OCI-LY7 (cell line): ENCODE measurements around the gene FANCD2OS. TPM values are rescaled to one million over a fixed set of nuclear protein-coding genes. Genes with fewer than 3 reads are reported as not detected.
"Not testable (repeated sequence)": the region's sequence is repeated elsewhere in the genome, so short reads cannot be mapped to it uniquely, and the experiment has no call there.

Experiments
- BruUV-seq: library from RNA; stranded (reverse); fragments of 400-500 nt; replicated peaks from 2 replicates; lab custom pipeline; 2021; lab: Mats Ljungman, UMichigan
- CTCF ChIA-PET: fragments of 300-600 bp; sonication (Branson Sonifier 250); formaldehyde crosslinking; loops from one replicate; lab custom pipeline; 2022; ENCODE audit warnings: antibody characterized with exemption; ENCODE audit not compliant: unreplicated experiment; lab: Charles Lee
- POLR2A ChIA-PET: fragments of 300-600 bp; sonication (Branson Sonifier 250); formaldehyde crosslinking; loops from one replicate; lab custom pipeline; 2022; ENCODE audit warnings: antibody characterized with exemption; lab: Charles Lee
- DNase-seq: peaks from one replicate; pipeline ENCODE4 v3.0.0-alpha.2; 2015; ENCODE audit warnings: low spot score
- H2AFZ ChIP-seq: fragments of 200-600 bp; sonication (generic), shearing (Covaris generic); 2 replicates; pipeline ENCODE4 v1.6.1; 2014; ENCODE audit warnings: mild to moderate bottlenecking, antibody characterized with exemption, low read length, moderate library complexity
- H3K27ac ChIP-seq: fragments of 200-600 bp; sonication (generic); 2 replicates; pipeline ENCODE4 v1.5.1; 2014; ENCODE audit warnings: mixed run types, low read depth, mild to moderate bottlenecking, moderate library complexity, low read length, inconsistent platforms; ENCODE audit not compliant: poor library complexity, severe bottlenecking
- H3K36me3 ChIP-seq: fragments of 200-600 bp; sonication (generic); 2 replicates; pipeline ENCODE4 v1.6.1; 2014; ENCODE audit warnings: mild to moderate bottlenecking, antibody characterized with exemption, low read length, moderate library complexity, mixed read lengths; ENCODE audit not compliant: insufficient read depth
- H3K4me1 ChIP-seq: fragments of 200-600 bp; sonication (generic); 2 replicates; pipeline ENCODE4 v1.5.1; 2014; ENCODE audit warnings: mild to moderate bottlenecking, low read length; ENCODE audit not compliant: insufficient read depth, poor library complexity, severe bottlenecking
- H3K4me2 ChIP-seq: fragments of 200-600 bp; sonication (generic); 2 replicates; pipeline ENCODE4 v1.6.1; 2014; ENCODE audit warnings: mild to moderate bottlenecking, low read length
- H3K4me3 ChIP-seq: fragments of 200-600 bp; sonication (generic); 2 replicates; pipeline ENCODE4 v1.5.1; 2014; ENCODE audit warnings: mild to moderate bottlenecking, low read depth, low read length; ENCODE audit not compliant: poor library complexity, severe bottlenecking
- H3K79me2 ChIP-seq: fragments of 200-600 bp; sonication (generic); 2 replicates; pipeline ENCODE4 v1.6.1; 2016; ENCODE audit warnings: low read depth, mild to moderate bottlenecking, low read length, moderate library complexity, mixed read lengths; ENCODE audit not compliant: insufficient read depth
- H3K9me2 ChIP-seq: fragments of 200-600 bp; sonication (generic); 2 replicates; pipeline ENCODE4 v1.6.1; 2016; ENCODE audit warnings: mild to moderate bottlenecking, low read length, mixed read lengths; ENCODE audit not compliant: insufficient read depth
- H3K9me3 ChIP-seq: fragments of 200-600 bp; sonication (generic); 2 replicates; pipeline ENCODE4 v1.6.1; 2014; ENCODE audit warnings: mild to moderate bottlenecking, mixed run types, low read length, mixed read lengths
- H4K20me1 ChIP-seq: fragments of 200-600 bp; sonication (generic); 2 replicates; pipeline ENCODE4 v1.6.1; 2014; ENCODE audit warnings: mild to moderate bottlenecking, antibody characterized with exemption, low read length, moderate library complexity, mixed read lengths; ENCODE audit not compliant: insufficient read depth
- EZH2phosphoT487 ChIP-seq: fragments of 200-600 bp; sonication (generic); IDR thresholded peaks from 2 replicates; pipeline ENCODE4 v1.6.1; 2018; ENCODE audit warnings: low read depth, borderline replicate concordance, mild to moderate bottlenecking, mixed run types, antibody characterized with exemption, low read length, moderate library complexity, mixed read lengths
- intact Hi-C: fragments of 100-400 bp; cut with micrococcal nuclease; formaldehyde crosslinking; loops from one replicate; pipeline ENCODE4 v1.10.0; 2022; ENCODE audit not compliant: unreplicated experiment
- total RNA-seq, 2 experiments: library from RNA; depleted of rRNA in 1 of 2; stranded (reverse); fragments of >200 nt in 1 of 2; shearing (Covaris generic) in 1 of 2; gene quantifications; 2 replicates each; pipeline ENCODE4 v1.2.3, GENCODE V29; 2014 to 2022
- TF ChIP-seq, protein P1 (sequence below): fragments of 200-600 bp; sonication (generic); conservative IDR thresholded peaks from 2 replicates; pipeline ENCODE4 v1.5.1; 2014; ENCODE audit warnings: mild to moderate bottlenecking, antibody characterized with exemption, low read length, moderate library complexity, mixed read lengths

The FANCD2OS gene
- total RNA-seq, 2 experiments from 2014 or later = not detected

DNA sequence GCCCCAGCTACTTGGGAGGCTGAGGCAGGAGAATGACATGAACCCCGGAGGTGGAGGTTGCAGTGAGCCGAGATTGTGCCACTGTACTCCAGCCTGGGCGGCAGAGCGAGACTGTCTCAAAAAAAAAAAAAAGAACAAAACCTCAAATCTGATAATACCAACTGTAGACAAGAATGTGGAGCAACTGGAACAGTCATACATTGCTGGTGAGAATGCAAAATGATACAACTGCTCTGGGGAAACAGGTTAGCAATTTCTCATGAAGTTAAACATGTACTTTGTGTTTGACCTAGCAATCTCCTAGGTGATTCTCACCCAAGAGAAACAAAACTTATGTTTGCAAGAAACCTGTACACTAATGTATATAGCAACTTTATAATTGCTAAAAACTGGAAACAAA is 29.1 kb upstream of the FANCD2OS start:
- H3K79me2 ChIP-seq = peaks cover 3% of the 10 kb centered on the region; the same call in 1 of the 2 replicates
- CTCF ChIA-PET = no interaction called here
- POLR2A ChIA-PET = interaction anchor here (0.6 kb wide), 1 partner anchor 22 kb away, joined by 3 read pairs; no protein-coding TSS in a partner anchor

DNA sequence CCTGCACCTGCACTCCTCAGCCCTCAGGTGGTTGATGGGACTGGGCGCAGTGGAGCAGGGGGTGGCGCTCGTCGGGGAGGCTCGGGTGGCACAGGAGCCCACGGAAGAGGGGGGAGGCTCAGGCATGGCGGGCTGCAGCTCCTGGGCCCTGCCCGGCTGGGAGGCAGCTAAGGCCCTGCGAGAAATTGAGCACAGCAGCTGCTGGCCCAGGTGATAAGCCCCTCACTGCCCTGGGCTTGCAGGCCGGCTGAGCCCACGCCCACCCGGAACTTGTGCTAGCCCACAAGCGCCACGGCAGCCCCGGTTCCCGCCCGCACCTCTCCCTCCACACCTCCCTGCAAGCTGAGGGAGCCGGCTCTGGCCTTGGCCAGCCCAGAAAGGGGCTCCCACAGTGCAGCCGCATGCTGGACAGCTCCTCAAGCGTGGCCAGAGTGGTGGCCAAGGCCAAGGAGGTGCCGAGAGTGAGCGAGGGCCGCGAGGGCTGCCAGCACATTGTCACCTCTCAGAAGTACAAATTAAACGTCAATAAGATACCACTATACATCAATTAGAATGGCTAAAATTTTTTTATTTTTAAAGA is 28.5 kb upstream of the FANCD2OS start:
- H3K79me2 ChIP-seq = no peaks in the 10 kb centered on the region
- H3K4me1 ChIP-seq = peaks cover 5% of the 10 kb centered on the region
- intact Hi-C loops = no loop called here
- no peaks in the 10 kb centered on the region for H3K9me2 ChIP-seq
- H3K4me3 ChIP-seq = no peak overlapping the region
- BruUV-seq = no TSS peak
- DNase-seq = no peak
- no peak overlapping the region for H2AFZ ChIP-seq
- TF ChIP-seq, protein P1, sequence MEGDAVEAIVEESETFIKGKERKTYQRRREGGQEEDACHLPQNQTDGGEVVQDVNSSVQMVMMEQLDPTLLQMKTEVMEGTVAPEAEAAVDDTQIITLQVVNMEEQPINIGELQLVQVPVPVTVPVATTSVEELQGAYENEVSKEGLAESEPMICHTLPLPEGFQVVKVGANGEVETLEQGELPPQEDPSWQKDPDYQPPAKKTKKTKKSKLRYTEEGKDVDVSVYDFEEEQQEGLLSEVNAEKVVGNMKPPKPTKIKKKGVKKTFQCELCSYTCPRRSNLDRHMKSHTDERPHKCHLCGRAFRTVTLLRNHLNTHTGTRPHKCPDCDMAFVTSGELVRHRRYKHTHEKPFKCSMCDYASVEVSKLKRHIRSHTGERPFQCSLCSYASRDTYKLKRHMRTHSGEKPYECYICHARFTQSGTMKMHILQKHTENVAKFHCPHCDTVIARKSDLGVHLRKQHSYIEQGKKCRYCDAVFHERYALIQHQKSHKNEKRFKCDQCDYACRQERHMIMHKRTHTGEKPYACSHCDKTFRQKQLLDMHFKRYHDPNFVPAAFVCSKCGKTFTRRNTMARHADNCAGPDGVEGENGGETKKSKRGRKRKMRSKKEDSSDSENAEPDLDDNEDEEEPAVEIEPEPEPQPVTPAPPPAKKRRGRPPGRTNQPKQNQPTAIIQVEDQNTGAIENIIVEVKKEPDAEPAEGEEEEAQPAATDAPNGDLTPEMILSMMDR = no peak
- TF ChIP-seq EZH2phosphoT487 = no peak
- ChIA-PET POLR2A (no interaction called here), CTCF (no interaction called here)
- H3K9me3 ChIP-seq = no peaks in the 10 kb centered on the region
- H3K36me3 ChIP-seq = no peaks in the 10 kb centered on the region
- no peak overlapping the region for H3K27ac ChIP-seq
- H4K20me1 ChIP-seq = no peaks in the 10 kb centered on the region
- H3K4me2 ChIP-seq = no peak overlapping the region

More for the DNA sequence above, 29.1 kb upstream of the FANCD2OS start:
- H3K9me2 ChIP-seq = no peaks in the 10 kb centered on the region
- H3K27ac ChIP-seq = no peak overlapping the region
- no TSS peak for BruUV-seq
- no peaks in the 10 kb centered on the region for H3K9me3 ChIP-seq
- intact Hi-C loops = no loop called here
- no peak for DNase-seq
- H3K4me1 ChIP-seq = peaks cover 5% of the 10 kb centered on the region
- H4K20me1 ChIP-seq = no peaks in the 10 kb centered on the region
- no peaks in the 10 kb centered on the region for H3K36me3 ChIP-seq
- no peak overlapping the region for H3K4me3 ChIP-seq
- no peak overlapping the region for H2AFZ ChIP-seq
- H3K4me2 ChIP-seq = no peak overlapping the region
- TF ChIP-seq, protein P1 = no peak
- no peak for TF ChIP-seq EZH2phosphoT487

DNA sequence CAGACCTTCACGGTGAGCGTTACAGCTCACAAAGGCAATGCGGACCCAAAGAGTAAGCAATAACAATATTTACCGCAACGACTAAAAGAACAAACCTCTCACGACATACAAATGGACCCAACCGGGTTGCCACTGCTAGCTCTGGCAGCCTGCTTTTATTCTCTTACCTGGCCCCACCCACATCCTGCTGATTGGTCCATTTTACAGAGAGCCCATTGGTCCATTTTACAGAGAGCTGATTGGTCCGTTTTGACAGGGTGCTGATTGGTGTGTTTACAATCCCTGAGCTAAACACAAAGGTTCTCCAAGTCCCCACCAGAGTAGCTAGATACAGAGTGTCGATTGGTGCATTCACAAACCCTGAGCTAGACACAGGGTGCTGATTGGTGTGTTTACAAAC is 27.8 kb upstream of the FANCD2OS start:
- H3K4me2 ChIP-seq, H2AFZ ChIP-seq, BruUV-seq, CTCF ChIA-PET, H3K79me2 ChIP-seq, DNase-seq, H3K4me1 ChIP-seq, intact Hi-C loops, H3K9me3 ChIP-seq, H3K27ac ChIP-seq, H3K36me3 ChIP-seq, H3K4me3 ChIP-seq, H4K20me1 ChIP-seq, H3K9me2 ChIP-seq: not testable (repeated sequence)
- POLR2A ChIA-PET = interaction anchor here (0.6 to 1.5 kb wide), 4 partner anchors 9 to 400 kb away, joined by 3 to 5 read pairs (median 4); partner anchors contain the start of gene BRK1
